Midbrain (tissue), 1 donor: ENCODE data around the gene CD200R1L.

Experiments used
- DNase-seq: peaks from one replicate; lab custom pipeline; 2025; lab: John Stamatoyannopoulos, UW

CD200R1L gene

DNA sequence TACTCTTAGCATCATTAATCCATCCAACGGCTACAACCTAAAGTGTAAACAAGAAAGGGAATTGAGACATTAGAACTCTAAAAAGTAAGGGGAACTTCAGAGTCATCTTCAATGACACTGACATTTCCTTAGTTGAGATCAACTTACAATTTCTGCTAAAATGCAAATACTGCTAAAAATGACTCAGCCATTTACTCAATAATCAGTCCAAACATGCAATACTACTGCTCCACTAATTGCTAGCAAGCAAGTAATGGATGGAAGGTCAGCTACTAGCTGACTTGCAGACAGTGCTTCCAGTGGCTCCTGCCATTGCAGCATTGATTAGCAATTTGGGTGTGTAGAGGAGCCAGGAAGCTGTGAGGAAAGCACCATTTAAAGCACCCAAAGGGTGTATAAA, 28.4 kb downstream of the CD200R1L start:
- DNase-seq: no peak

- no peak for DNase-seq
Observed at GRCh38 chr3:112817797-112818196, 28.9 kb downstream of the CD200R1L start.

GRCh38 chr3:112817271-112817670, 29.4 kb downstream of the CD200R1L start:
- no peak for DNase-seq

- DNase-seq: no peak
Observed at GRCh38 chr3:112815981-112816380, 30.7 kb downstream of the CD200R1L start.

GRCh38 chr3:112814266-112814665, 32.4 kb downstream of the CD200R1L start:
- DNase-seq: peak; percentile 29

GRCh38 chr3:112813723-112814171, 32.9 kb downstream of the CD200R1L start:
- DNase-seq: peak; percentile 22

DNA sequence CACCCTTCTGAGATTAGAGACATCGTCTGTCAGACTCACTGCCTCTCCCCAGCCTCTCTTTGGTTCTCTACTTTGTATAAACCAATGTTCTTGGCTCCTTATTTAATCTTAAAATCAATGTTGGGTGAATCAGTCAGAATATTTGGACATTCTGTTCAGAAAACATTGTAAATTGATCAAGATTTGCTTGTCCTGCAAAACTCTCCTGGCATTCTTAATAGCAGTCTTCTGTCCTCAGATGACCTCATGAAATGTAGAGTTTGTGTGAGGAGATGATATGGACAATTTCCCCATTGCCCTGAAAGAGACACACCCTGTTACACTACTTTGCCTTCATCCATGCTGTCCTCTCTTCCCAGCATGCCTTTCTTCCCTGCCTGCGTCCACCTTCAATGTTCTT, 33.6 kb downstream of the CD200R1L start:
- DNase-seq: no peak

DNA sequence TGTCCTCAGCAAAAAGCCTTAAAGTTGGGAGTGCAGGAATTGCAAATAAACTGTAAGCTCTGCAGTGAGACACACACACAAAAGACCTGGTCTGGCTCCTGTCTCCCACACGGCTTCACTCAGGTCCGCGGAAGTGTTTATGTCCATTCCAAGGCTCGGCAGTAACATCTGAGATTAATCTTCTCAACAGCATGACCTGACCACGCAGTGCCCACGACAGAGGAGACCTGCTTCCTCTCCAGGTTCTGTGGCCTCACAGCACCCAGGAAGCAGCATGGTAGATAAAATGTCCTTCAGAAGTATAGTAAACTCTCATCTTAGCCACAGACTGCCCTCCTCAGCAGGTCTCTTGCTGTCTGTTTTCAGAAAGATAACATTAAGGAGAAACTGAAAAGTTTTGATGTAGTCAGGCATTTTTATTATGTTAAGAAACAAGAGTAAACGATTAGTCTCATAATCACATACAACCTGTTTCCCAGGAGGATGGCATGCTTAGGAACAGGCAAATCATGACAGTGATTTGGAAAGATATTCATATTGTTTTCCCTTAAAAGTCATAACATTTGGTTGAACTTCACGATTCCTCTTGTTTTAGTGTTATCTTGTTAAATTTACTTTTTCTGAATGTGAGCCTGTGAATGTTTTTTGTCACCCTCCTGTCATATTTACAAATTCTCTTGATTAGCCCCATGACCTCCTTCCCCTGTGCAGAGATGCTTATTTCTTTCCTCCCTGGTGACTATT, 34.6 kb downstream of the CD200R1L start:
- DNase-seq: no peak

- DNase-seq: no peak
Observed at GRCh38 chr3:112811131-112811884, 35.4 kb downstream of the CD200R1L start.

GRCh38 chr3:112810561-112810960, 36.1 kb downstream of the CD200R1L start:
- no peak for DNase-seq

DNA sequence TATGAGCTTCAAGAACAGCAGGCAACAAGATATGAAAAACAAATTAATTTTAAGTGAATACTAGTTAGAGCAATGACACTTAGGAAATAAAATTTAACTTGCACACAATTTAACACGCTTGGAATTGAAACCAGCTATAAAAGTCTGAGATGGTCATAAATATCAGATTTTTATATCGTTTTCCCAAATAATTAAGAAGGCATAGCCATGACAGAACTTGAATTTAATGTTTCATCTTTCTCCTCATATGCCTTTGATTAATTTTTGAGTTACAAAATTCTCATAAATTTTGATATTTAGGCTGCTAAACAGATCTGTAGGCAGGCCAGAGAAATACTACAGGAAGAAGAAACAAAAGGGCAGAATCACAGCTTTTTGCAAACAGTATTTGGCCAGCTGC, 38.5 kb downstream of the CD200R1L start:
- DNase-seq: no peak

- DNase-seq: no peak
Observed at GRCh38 chr3:112807685-112808084, 39.0 kb downstream of the CD200R1L start.

DNA sequence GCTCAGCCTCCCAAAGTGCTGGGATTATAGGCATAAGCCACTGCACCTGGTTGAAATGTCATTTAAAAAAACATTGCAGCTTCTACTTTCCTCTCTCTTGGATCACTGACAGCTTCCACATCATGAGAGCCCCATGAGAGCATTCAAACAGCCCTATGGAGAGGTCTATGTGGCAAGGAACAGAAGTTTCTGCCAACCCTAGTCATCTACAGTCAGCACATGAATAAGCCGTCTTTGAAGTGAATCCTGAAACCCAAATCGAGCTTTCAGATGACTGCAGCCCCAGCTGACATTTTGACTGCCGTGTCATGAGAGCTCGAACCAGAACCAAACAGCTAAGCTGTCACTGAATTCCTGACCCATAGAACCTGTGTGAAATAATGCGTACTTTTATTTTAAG, 39.8 kb downstream of the CD200R1L start:
- no peak for DNase-seq

DNA sequence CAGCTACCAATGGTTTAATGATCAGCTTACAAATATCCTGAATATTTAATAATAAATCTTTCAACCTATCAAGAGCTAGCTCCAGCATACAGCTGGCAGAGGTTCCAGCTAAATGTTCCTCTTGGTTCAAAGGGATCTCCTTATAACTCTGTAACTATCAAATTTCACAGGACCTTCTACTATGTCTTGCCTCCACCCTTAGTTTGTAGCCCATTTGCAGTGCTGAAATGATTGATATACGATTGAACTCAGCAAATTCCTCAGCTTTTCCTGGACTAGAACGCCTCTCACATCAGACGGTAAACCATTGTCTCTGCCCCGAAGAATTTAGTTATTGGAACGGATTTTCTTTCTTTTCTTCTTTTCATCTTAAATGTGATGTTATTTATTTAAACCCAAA, 41.5 kb downstream of the CD200R1L start:
- no peak for DNase-seq

DNA sequence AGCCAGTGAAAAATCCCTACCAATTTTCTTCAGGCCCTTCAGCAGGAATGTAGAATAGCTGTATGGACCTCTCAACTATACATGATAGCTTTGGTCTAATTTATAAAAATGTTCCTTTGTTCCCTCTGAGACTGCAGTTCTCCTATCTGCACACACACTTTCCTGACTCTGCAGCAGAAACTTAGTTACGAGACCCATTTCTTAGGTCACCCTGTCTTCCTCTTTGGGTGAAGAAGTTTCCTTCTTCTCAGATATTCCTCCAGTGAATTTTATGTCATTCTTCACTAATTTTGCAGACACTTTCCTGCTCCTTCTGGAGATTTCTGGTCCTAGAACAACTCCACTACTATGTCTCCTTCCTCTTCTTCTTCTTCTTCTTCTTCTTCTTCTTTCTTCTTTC, 42.6 kb downstream of the CD200R1L start:
- DNase-seq: no peak

DNA sequence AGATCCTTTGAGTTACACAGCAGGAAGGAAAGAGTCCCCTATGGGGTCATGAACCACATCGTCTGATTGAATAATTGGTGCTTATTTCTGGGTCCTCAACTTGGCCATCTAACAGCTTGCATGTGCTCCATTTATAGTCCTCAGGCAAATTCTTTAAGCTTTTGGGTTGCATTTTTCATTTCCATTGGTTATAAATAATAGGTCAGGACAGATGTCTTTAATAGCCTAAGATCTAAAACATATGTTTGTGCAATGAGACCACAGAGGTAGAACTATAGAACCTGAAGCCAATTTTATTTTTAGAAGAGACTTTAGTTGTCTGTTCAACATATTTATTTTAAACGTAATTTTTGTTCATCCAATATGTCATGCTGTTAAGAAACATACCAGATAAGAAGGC, 43.2 kb downstream of the CD200R1L start:
- no peak for DNase-seq

DNA sequence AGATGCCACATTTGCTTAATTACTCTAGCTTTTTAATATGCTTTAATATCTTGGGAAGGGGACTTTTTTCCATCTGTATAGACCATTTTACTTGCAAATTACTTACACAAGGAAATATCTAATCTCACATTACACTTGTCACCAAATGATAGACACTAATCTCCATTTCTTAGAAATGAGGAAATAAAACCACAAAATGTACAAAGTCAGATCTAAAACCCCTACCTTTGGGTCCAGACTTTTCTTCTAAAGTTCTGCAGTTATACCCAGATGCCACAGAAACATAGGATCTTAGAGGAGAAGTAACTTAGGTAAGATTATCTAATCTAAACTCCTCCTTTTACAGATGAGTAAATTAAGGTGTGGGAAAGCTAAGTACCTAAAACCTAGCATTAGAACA, 44.3 kb downstream of the CD200R1L start:
- no peak for DNase-seq

DNA sequence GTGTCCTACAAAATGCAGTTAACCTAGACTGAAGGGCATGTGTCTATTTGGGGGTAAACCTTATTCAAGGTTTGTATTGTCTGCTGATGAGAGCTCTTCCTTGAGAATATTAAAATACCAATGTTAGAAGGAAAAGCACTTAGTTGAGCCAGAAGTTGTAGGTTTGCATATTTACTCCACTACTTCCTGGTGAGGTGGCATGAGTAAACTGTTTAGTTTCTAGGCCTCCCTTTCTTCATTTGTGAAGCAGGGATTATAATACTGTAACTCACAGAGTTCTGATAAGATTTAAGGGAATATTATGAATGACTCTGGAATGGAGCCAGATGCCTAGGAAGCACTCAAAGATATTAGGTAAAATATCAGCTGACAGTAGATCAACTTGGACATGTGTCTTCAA, 46.7 kb downstream of the CD200R1L start:
- DNase-seq: no peak

- no peak for DNase-seq
Observed at GRCh38 chr3:112794622-112795172, 52.0 kb downstream of the CD200R1L start.

DNA sequence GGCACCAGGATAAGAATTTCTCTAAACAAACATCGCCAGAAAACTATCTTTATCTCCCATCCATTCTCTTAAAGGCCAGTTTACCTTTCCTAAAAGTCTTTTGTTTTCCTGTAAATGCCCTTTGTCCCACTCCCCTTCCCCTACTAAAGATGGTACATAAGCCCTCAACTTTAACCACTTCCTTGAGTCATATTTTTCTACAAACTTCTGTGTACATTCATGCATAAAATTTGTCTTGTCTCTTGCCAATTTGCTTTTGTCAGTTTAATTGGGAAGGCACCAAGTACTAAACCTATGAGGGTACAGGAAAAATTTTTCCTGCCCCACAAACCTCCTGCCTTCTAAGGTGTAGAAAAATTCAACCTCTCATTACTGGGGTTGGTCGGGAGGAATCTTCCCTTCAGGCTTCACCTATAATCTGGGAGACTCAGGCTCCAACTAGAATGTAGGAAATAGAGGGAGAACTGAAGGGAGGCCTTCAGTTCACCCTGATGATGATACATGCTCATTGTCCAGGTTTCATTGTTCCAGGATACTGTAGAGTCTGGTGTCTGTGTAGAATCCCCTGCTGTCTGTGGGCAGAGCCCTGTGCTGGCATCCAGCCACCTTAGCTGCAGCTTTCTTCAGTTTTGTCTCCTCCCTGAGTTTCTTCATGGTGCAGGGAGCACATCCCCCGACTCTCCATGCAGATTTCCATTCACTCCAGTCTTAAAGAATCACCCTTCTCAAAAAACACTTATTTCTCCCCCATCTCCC, 53.2 kb downstream of the CD200R1L start:
- DNase-seq: no peak

- DNase-seq: no peak
Observed at GRCh38 chr3:112791736-112792135, 54.9 kb downstream of the CD200R1L start.

GRCh38 chr3:112789787-112790186, 56.9 kb downstream of the CD200R1L start:
- no peak for DNase-seq
